Measurements from ENCODE around the gene FAM149B1. TPM values are rescaled to one million over a fixed set of nuclear protein-coding genes. Genes with fewer than 3 reads are reported as not detected.

Gene FAM149B1
- total RNA-seq, 1 experiment from 2014 or later: 10.9 TPM

GRCh38 chr10:73239908-73240307 is 72.0 kb downstream of the FAM149B1 start:
- ChIA-PET POLR2A (ENCODE audit: low non-redundant PET) (interaction anchor here (0.6 kb wide), 1 partner anchor 16 kb away, joined by 4 read pairs; no protein-coding TSS in a partner anchor), CTCF (no interaction called here)
- TF ChIP-seq EZH2 (IDR thresholded peaks at IDR 0.05; ENCODE audit: borderline replicate concordance, low read depth, low read length, poor library complexity, severe bottlenecking) (no peak), CTCF (conservative IDR thresholded peaks at IDR 0.05; ENCODE audit: low read depth, low read length) (no peak)
- no peak overlapping the region for H3K27ac ChIP-seq (ENCODE audit: low read depth, low read length, poor library complexity, severe bottlenecking)
- H3K27me3 ChIP-seq (replicated peaks; ENCODE audit: insufficient read depth, low read depth, low read length, poor library complexity): no peaks in the 10 kb centered on the region
- no TSS peak for BruUV-seq (replicated peaks)
- no peak overlapping the region for H3K4me3 ChIP-seq (ENCODE audit: low read depth, low read length, poor library complexity, severe bottlenecking)
- DNase-seq (ENCODE audit: low spot score): no peak
- peaks cover 86% of the 10 kb centered on the region for H3K36me3 ChIP-seq (ENCODE audit: insufficient read depth, low read length, poor library complexity, severe bottlenecking)
- no peaks in the 10 kb centered on the region for H3K9me3 ChIP-seq (ENCODE audit: low read depth, low read length, poor library complexity, severe bottlenecking)
- intact Hi-C loops (cut with micrococcal nuclease; ENCODE audit: unreplicated experiment): no loop called here
- peaks cover 5% of the 10 kb centered on the region for H3K4me1 ChIP-seq (ENCODE audit: insufficient read depth, low read length, poor library complexity, severe bottlenecking)

- H3K27ac ChIP-seq (ENCODE audit: low read depth, low read length, poor library complexity, severe bottlenecking): peak overlapping the region; percentile 98
- H3K4me1 ChIP-seq (ENCODE audit: insufficient read depth, low read length, poor library complexity, severe bottlenecking): peaks cover 18% of the 10 kb centered on the region
- DNase-seq (ENCODE audit: low spot score): peak; percentile 23
- no TSS peak for BruUV-seq (replicated peaks)
- CTCF ChIA-PET: no interaction called here
- peak overlapping the region; percentile 82 for H3K4me3 ChIP-seq (ENCODE audit: low read depth, low read length, poor library complexity, severe bottlenecking)
- no peaks in the 10 kb centered on the region for H3K27me3 ChIP-seq (replicated peaks; ENCODE audit: insufficient read depth, low read depth, low read length, poor library complexity)
- no peaks in the 10 kb centered on the region for H3K9me3 ChIP-seq (ENCODE audit: low read depth, low read length, poor library complexity, severe bottlenecking)
- intact Hi-C loops (cut with micrococcal nuclease; ENCODE audit: unreplicated experiment): loop anchor here (5.0 kb wide), 1 partner anchor 167 kb away; the partner anchor contains the start of gene ANXA7
- POLR2A ChIA-PET (ENCODE audit: low non-redundant PET): interaction anchor here (0.6 kb wide), 1 partner anchor 114 kb away, joined by 15 read pairs; no protein-coding TSS in a partner anchor
- peaks cover 74% of the 10 kb centered on the region for H3K36me3 ChIP-seq (ENCODE audit: insufficient read depth, low read length, poor library complexity, severe bottlenecking)
- TF ChIP-seq CTCF (conservative IDR thresholded peaks at IDR 0.05; ENCODE audit: low read depth, low read length) (no peak), EZH2 (IDR thresholded peaks at IDR 0.05; ENCODE audit: borderline replicate concordance, low read depth, low read length, poor library complexity, severe bottlenecking) (no peak)
These were observed 77.1 kb downstream of the FAM149B1 start for GRCh38 chr10:73244866-73245477.

GRCh38 chr10:73246322-73246645 is 78.4 kb downstream of the FAM149B1 start:
- ChIA-PET POLR2A (ENCODE audit: low non-redundant PET) (interaction anchor here (0.7 kb wide), 1 partner anchor 166 kb away, joined by 3 read pairs; no protein-coding TSS in a partner anchor), CTCF (no interaction called here)
- TF ChIP-seq CTCF (conservative IDR thresholded peaks at IDR 0.05; ENCODE audit: low read depth, low read length) (no peak), EZH2 (IDR thresholded peaks at IDR 0.05; ENCODE audit: borderline replicate concordance, low read depth, low read length, poor library complexity, severe bottlenecking) (no peak)
- Histone ChIP-seq H3K27ac (ENCODE audit: low read depth, low read length, poor library complexity, severe bottlenecking) (peak overlapping the region; percentile 98), H3K36me3 (ENCODE audit: insufficient read depth, low read length, poor library complexity, severe bottlenecking) (peaks cover 73% of the 10 kb centered on the region), H3K4me3 (ENCODE audit: low read depth, low read length, poor library complexity, severe bottlenecking) (peak overlapping the region; percentile 82), H3K27me3 (replicated peaks; ENCODE audit: insufficient read depth, low read depth, low read length, poor library complexity) (no peaks in the 10 kb centered on the region), H3K4me1 (ENCODE audit: insufficient read depth, low read length, poor library complexity, severe bottlenecking) (peaks cover 23% of the 10 kb centered on the region), H3K9me3 (ENCODE audit: low read depth, low read length, poor library complexity, severe bottlenecking) (no peaks in the 10 kb centered on the region)
- TSS peak; percentile 27 for BruUV-seq (replicated peaks)
- DNase-seq (ENCODE audit: low spot score): no peak
- intact Hi-C loops (cut with micrococcal nuclease; ENCODE audit: unreplicated experiment): loop anchor here (5.0 kb wide), 1 partner anchor 166 kb away; the partner anchor contains the start of gene ANXA7
